ENCODE data around the gene PAGE3.

The PAGE3 gene

GRCh38 chrX:55220119-55220794 lies 44.5 kb downstream of the PAGE3 start, which contains the start of gene PAGE5:
PAGE5 (plus strand) TSS chrX:55220346; CDS start chrX:55221383, 1,037 bp downstream.
- no peak within 1 kb of the TSS for H3K4me3 ChIP-seq (ENCODE audit: control insufficient read depth, low read depth, low read length)
- TF ChIP-seq, protein P1, sequence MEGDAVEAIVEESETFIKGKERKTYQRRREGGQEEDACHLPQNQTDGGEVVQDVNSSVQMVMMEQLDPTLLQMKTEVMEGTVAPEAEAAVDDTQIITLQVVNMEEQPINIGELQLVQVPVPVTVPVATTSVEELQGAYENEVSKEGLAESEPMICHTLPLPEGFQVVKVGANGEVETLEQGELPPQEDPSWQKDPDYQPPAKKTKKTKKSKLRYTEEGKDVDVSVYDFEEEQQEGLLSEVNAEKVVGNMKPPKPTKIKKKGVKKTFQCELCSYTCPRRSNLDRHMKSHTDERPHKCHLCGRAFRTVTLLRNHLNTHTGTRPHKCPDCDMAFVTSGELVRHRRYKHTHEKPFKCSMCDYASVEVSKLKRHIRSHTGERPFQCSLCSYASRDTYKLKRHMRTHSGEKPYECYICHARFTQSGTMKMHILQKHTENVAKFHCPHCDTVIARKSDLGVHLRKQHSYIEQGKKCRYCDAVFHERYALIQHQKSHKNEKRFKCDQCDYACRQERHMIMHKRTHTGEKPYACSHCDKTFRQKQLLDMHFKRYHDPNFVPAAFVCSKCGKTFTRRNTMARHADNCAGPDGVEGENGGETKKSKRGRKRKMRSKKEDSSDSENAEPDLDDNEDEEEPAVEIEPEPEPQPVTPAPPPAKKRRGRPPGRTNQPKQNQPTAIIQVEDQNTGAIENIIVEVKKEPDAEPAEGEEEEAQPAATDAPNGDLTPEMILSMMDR (conservative IDR thresholded peaks at IDR 0.05; ENCODE audit: control insufficient read depth, insufficient read depth, low read depth, low read length): no peak
- DNase-seq (ENCODE audit: low read depth): no peak

- TF ChIP-seq, protein P1 (conservative IDR thresholded peaks at IDR 0.05; ENCODE audit: control insufficient read depth, insufficient read depth, low read depth, low read length): no peak
- no peak overlapping the region for H3K4me3 ChIP-seq (ENCODE audit: control insufficient read depth, low read depth, low read length)
- no peak for DNase-seq (ENCODE audit: low read depth)
Observed at GRCh38 chrX:55213381-55213780, 51.3 kb downstream of the PAGE3 start.

DNA sequence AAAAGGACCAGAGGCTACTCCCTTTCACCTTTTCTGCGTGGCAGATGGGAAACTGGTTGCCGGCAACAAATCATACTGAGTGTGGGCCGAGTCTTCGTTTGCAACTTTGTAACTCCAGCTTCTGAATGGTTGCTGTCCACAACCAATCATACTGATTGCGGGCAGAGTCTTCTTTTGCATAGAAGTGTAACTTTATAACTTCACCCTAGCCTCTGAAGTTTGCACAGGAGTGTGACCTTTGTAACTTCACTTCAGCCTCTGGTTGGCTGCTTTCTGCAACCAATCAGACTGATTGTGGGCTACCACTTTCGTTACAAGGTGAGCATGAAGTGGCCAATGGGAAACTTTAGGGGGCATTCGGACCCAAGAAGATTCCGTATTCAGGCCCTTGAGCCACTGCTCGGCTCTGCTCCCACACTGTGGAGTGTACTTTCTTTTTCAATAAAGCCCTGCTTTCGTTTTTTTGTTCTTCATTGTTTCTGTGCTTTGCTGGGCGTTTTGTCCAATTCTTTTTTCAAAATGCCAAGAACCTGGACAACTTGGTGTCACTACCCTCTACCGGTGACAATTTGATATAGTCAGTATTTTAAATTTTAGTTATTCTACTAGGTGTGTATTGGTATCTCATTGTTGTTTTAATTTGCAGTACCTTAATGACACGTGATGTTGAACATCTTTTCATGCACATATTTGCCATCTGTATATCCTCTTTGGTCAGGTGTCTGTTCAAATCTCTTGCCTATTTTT lies 53.6 kb downstream of the PAGE3 start:
- no peak overlapping the region for H3K4me3 ChIP-seq (ENCODE audit: control insufficient read depth, low read depth, low read length)
- DNase-seq (ENCODE audit: low read depth): no peak
- TF ChIP-seq, protein P1 (conservative IDR thresholded peaks at IDR 0.05; ENCODE audit: control insufficient read depth, insufficient read depth, low read depth, low read length): no peak

All from fibroblast of mammary gland (primary cell).